CD4-positive, alpha-beta T cell (primary cell): ENCODE measurements around the gene NUDCD3. TPM values are rescaled to one million over a fixed set of nuclear protein-coding genes. Genes with fewer than 3 reads are reported as not detected.

Source experiments
- ATAC-seq: fragments of 200-7000 bp; cut with Tn5 transposase; one replicate; pipeline ENCODE4 v1.10.0; 2022; ENCODE audit warnings: mild to moderate bottlenecking; ENCODE audit not compliant: poor library complexity
- CTCF ChIA-PET: fragments of 350-600 bp; sonication (Branson Sonifier 250); formaldehyde crosslinking; loops from one replicate; lab custom pipeline; 2021; ENCODE audit warnings: antibody characterized with exemption, inconsistent platforms; lab: Charles Lee
- POLR2A ChIA-PET: fragments of 350-600 bp; sonication (Branson Sonifier 250); formaldehyde crosslinking; loops from one replicate; lab custom pipeline; 2021; ENCODE audit warnings: antibody characterized with exemption, inconsistent platforms; lab: Charles Lee
- DNase-seq, 14 experiments: peaks; one replicate each; pipeline ENCODE4 v3.0.0-alpha.2; 2013 to 2020; ENCODE audit warnings: mixed read lengths in 2 of 14
- H3K27ac ChIP-seq, 2 donors: one replicate each; pipeline versions ENCODE4 v1.5.1 to v1.7.0; 2013; ENCODE audit warnings: low read length in 2 of 2, low read depth in 1 of 2, mild to moderate bottlenecking in 1 of 2
- H3K27me3 ChIP-seq, 2 experiments: 1 replicate in 1 of 2; 2 replicates in 1 of 2; pipeline versions ENCODE4 v1.6.1 to v1.7.0; 2013; ENCODE audit warnings: low read length in 2 of 2, control low read depth in 1 of 2, mild to moderate bottlenecking in 1 of 2, moderate library complexity in 1 of 2; ENCODE audit not compliant: insufficient read depth in 2 of 2, control insufficient read depth in 1 of 2
- H3K36me3 ChIP-seq: one replicate; pipeline ENCODE4 v1.6.1; 2013; ENCODE audit warnings: low read length, control low read depth; ENCODE audit not compliant: insufficient read depth
- H3K4me1 ChIP-seq: one replicate; pipeline ENCODE4 v1.6.1; 2013; ENCODE audit warnings: low read length, control low read depth; ENCODE audit not compliant: insufficient read depth
- H3K4me3 ChIP-seq: one replicate; pipeline ENCODE4 v1.5.1; 2013; ENCODE audit warnings: mild to moderate bottlenecking, low read length, moderate library complexity
- H3K9me3 ChIP-seq, 2 experiments: 1 replicate in 1 of 2; 2 replicates in 1 of 2; pipeline versions ENCODE4 v1.6.1 to v1.7.0; 2013; ENCODE audit warnings: low read length in 2 of 2, mild to moderate bottlenecking in 2 of 2, control low read depth in 1 of 2, moderate library complexity in 1 of 2; ENCODE audit not compliant: control insufficient read depth in 1 of 2, insufficient read depth in 1 of 2
- H3K27ac Mint-ChIP-seq: one replicate; pipeline ENCODE4 v1.8.0; 2020; ENCODE audit warnings: mixed read lengths
- H3K27me3 Mint-ChIP-seq: one replicate; pipeline ENCODE4 v1.8.0; 2021; ENCODE audit warnings: mixed read lengths
- H3K36me3 Mint-ChIP-seq: one replicate; pipeline ENCODE4 v1.8.0; 2021; ENCODE audit warnings: low read depth, mixed read lengths
- H3K4me1 Mint-ChIP-seq: one replicate; pipeline ENCODE4 v1.8.0; 2021; ENCODE audit warnings: low read depth, mixed read lengths
- H3K4me3 Mint-ChIP-seq: one replicate; pipeline ENCODE4 v1.8.0; 2020; ENCODE audit warnings: mild to moderate bottlenecking, mixed read lengths
- H3K9me3 Mint-ChIP-seq: one replicate; pipeline ENCODE4 v1.8.0; 2020; ENCODE audit warnings: mixed read lengths
- CTCF ChIP-seq: fragments of 200-600 bp; IDR thresholded peaks from one replicate; pipeline ENCODE4 v1.8.0; 2022; ENCODE audit warnings: antibody characterized with exemption, mild to moderate bottlenecking
- intact Hi-C, 2 experiments: fragments of 100-400 bp; cut with DNase I in 1 of 2; cut with micrococcal nuclease in 1 of 2; formaldehyde crosslinking; loops; one replicate each; pipeline versions ENCODE4 v1.15.1 to v1.9.0; 2023 to 2025; cut with DNase I, micrococcal nuclease
- total RNA-seq, 174 experiments: library from RNA in 2 of 174; stranded (reverse) in 2 of 174; gene quantifications; one replicate each; pipeline ENCODE4 v1.2.3 and lab custom pipeline; 2021 to 2026

The NUDCD3 gene
- total RNA-seq, 2 experiments from 2014 or later: 56.6 to 60.6 TPM

GRCh38 chr7:44375236-44375699, 115.2 kb downstream of the NUDCD3 start:
- no peaks in the 10 kb centered on the region for H3K9me3 Mint-ChIP-seq
- H3K4me3 Mint-ChIP-seq: no peak overlapping the region
- no peak for TF ChIP-seq CTCF
- no peak overlapping the region for H3K27ac ChIP-seq
- H3K27ac Mint-ChIP-seq: no peak overlapping the region
- H3K36me3 ChIP-seq: no peaks in the 10 kb centered on the region
- no peak overlapping the region for H3K4me3 ChIP-seq
- no peaks in the 10 kb centered on the region for H3K36me3 Mint-ChIP-seq
- H3K4me1 ChIP-seq: no peaks in the 10 kb centered on the region
- peaks cover under 1% of the 10 kb centered on the region for H3K4me1 Mint-ChIP-seq
- no peaks in the 10 kb centered on the region for H3K27me3 ChIP-seq
- CTCF ChIA-PET: no interaction called here
- ATAC-seq (no peak), DNase-seq (no peak)
- H3K27me3 Mint-ChIP-seq: peaks cover 8% of the 10 kb centered on the region
- POLR2A ChIA-PET: no interaction called here
- no peaks in the 10 kb centered on the region for H3K9me3 ChIP-seq
- intact Hi-C loops: no loop called here

GRCh38 chr7:44374007-44374763, 116.3 kb downstream of the NUDCD3 start:
- H3K36me3 ChIP-seq: no peaks in the 10 kb centered on the region
- H3K27ac Mint-ChIP-seq: no peak overlapping the region
- no peak for ATAC-seq
- H3K4me1 ChIP-seq: no peaks in the 10 kb centered on the region
- no peak overlapping the region for H3K27ac ChIP-seq
- no peak for DNase-seq
- H3K9me3 Mint-ChIP-seq: no peaks in the 10 kb centered on the region
- TF ChIP-seq CTCF: no peak
- POLR2A ChIA-PET: no interaction called here
- H3K4me1 Mint-ChIP-seq: peaks cover 9% of the 10 kb centered on the region
- H3K36me3 Mint-ChIP-seq: no peaks in the 10 kb centered on the region
- intact Hi-C loops: no loop called here
- H3K4me3 ChIP-seq: no peak overlapping the region
- no peaks in the 10 kb centered on the region for H3K27me3 ChIP-seq
- peaks cover 19% of the 10 kb centered on the region for H3K27me3 Mint-ChIP-seq
- no peaks in the 10 kb centered on the region for H3K9me3 ChIP-seq
- CTCF ChIA-PET: no interaction called here
- no peak overlapping the region for H3K4me3 Mint-ChIP-seq

GRCh38 chr7:44373418-44373740, 117.1 kb downstream of the NUDCD3 start:
- Mint-ChIP-seq H3K27me3 (peaks cover 22% of the 10 kb centered on the region), H3K36me3 (no peaks in the 10 kb centered on the region), H3K4me1 (peaks cover 12% of the 10 kb centered on the region), H3K27ac (no peak overlapping the region), H3K9me3 (no peaks in the 10 kb centered on the region), H3K4me3 (no peak overlapping the region)
- DNase-seq (no peak), ATAC-seq (no peak)
- POLR2A ChIA-PET: no interaction called here
- Histone ChIP-seq H3K27me3 (peaks cover 6 to 7% of the 10 kb centered on the region in 2 experiments), H3K4me1 (no peaks in the 10 kb centered on the region), H3K9me3 (peaks cover 2 to 4% of the 10 kb centered on the region in 2 experiments), H3K36me3 (no peaks in the 10 kb centered on the region), H3K27ac (no peak overlapping the region), H3K4me3 (no peak overlapping the region)
- intact Hi-C loops: no loop called here
- CTCF ChIA-PET: no interaction called here
- TF ChIP-seq CTCF: no peak
